H1 (cell line): ENCODE data around the gene SPATA13. TPM values are rescaled to one million over a fixed set of nuclear protein-coding genes. Genes with fewer than 3 reads are reported as not detected.

Experiments
- ASH2L ChIP-seq: fragments of 200-600, 300-600 bp; sonication (generic); IDR thresholded peaks from one replicate; pipeline ENCODE4 v1.7.1; 2017; ENCODE audit warnings: low read length
- ATF2 ChIP-seq: IDR thresholded peaks from 2 replicates; pipeline ENCODE4 v1.6.1; 2012; ENCODE audit warnings: low read length, inconsistent platforms
- CHD7 ChIP-seq: fragments of 300-600 bp; sonication (generic); IDR thresholded peaks from 2 replicates; pipeline ENCODE4 v1.7.1; 2012; ENCODE audit warnings: low read length, moderate library complexity, mild to moderate bottlenecking, inconsistent platforms; ENCODE audit not compliant: insufficient replicate concordance
- CTBP2 ChIP-seq: IDR thresholded peaks from 2 replicates; pipeline ENCODE4 v1.7.0; 2011; ENCODE audit warnings: borderline replicate concordance, mild to moderate bottlenecking, moderate library complexity, mixed read lengths, low read length; ENCODE audit not compliant: insufficient read depth, insufficient read length
- KDM4A ChIP-seq: IDR thresholded peaks from one replicate; pipeline ENCODE4 v1.7.1; 2012; ENCODE audit warnings: low read depth, mild to moderate bottlenecking, moderate library complexity, low read length, inconsistent platforms; ENCODE audit not compliant: severe bottlenecking
- RAD21 ChIP-seq, 2 experiments: IDR thresholded peaks in 1 of 2; conservative IDR thresholded peaks in 1 of 2; 2 replicates each; pipeline ENCODE4 v1.6.1; 2011; ENCODE audit warnings: low read depth in 2 of 2, low read length in 2 of 2, improper control_type of control experiment in 1 of 2, inconsistent platforms in 1 of 2, mild to moderate bottlenecking in 1 of 2, moderate library complexity in 1 of 2
- RXRA ChIP-seq: IDR thresholded peaks from 2 replicates; pipeline ENCODE4 v1.6.1; 2011; ENCODE audit warnings: low read depth, mild to moderate bottlenecking, low read length, moderate library complexity; ENCODE audit not compliant: insufficient read depth
- SAP30 ChIP-seq: fragments of 300-600 bp; sonication (generic); IDR thresholded peaks from 2 replicates; pipeline ENCODE4 v1.7.1; 2012; ENCODE audit warnings: low read length, moderate library complexity, mild to moderate bottlenecking, inconsistent platforms; ENCODE audit not compliant: insufficient read depth, insufficient replicate concordance
- TBP ChIP-seq: IDR thresholded peaks from 2 replicates; pipeline ENCODE4 v1.6.1; 2011; ENCODE audit warnings: low read depth, low read length, improper control_type of control experiment
- polyA plus RNA-seq, 7 experiments: library from polyadenylated mRNA; depleted of rRNA in 3 of 7; stranded (reverse) in 5 of 7; unstranded in 2 of 7; fragments of >200 nt in 5 of 7; fragments of 200-250 nt in 2 of 7; gene quantifications; 1 replicate in 5 of 7; 2 replicates in 1 of 7; 4 replicates in 1 of 7; pipeline versions ENCODE4 v1.2.1 to v1.2.3, GENCODE V29; 2011 to 2013; ENCODE audit warnings: missing spikeins in 2 of 7, mixed read lengths in 2 of 7
- total RNA-seq: library from RNA; stranded (reverse); fragmentation: NEBNext Ultra II Directional; extraction: Animal tissue kit (Norgen Biotek cat#: 25700); gene quantifications from 2 replicates; pipeline ENCODE4 v1.2.1, GENCODE V29; 2021

Gene SPATA13
- total and polyA plus RNA-seq, 2 of the 8 experiments (the other 6 are each of a cell fraction or from before 2014, with no cell fraction given) = 12.6 to 30.9 TPM

GRCh38 chr13:24222756-24223155 is 62.2 kb downstream of the SPATA13 start (continued):
- no peak for TF ChIP-seq CHD7
- no peak for TF ChIP-seq SAP30
- TF ChIP-seq ATF2 = no peak
- no peak for TF ChIP-seq RXRA
- no peak for TF ChIP-seq ASH2L
- no peak for TF ChIP-seq RAD21 (IDR thresholded peaks at IDR 0.05 in 1 of 2, conservative IDR thresholded peaks at IDR 0.05 in 1 of 2; ENCODE audit: low read depth in 2 of 2, low read length in 2 of 2)
- TF ChIP-seq TBP = no peak
- TF ChIP-seq CTBP2 = no peak
- TF ChIP-seq KDM4A = no peak
